ENCODE data around the gene ADAM10. TPM values are rescaled to one million over a fixed set of nuclear protein-coding genes. Genes with fewer than 3 reads are reported as not detected.

ADAM10 gene
- total and polyA plus RNA-seq, 2 of the 8 experiments (the other 6 are each of a cell fraction or from before 2014, with no cell fraction given), result 46.5 to 163 TPM

DNA sequence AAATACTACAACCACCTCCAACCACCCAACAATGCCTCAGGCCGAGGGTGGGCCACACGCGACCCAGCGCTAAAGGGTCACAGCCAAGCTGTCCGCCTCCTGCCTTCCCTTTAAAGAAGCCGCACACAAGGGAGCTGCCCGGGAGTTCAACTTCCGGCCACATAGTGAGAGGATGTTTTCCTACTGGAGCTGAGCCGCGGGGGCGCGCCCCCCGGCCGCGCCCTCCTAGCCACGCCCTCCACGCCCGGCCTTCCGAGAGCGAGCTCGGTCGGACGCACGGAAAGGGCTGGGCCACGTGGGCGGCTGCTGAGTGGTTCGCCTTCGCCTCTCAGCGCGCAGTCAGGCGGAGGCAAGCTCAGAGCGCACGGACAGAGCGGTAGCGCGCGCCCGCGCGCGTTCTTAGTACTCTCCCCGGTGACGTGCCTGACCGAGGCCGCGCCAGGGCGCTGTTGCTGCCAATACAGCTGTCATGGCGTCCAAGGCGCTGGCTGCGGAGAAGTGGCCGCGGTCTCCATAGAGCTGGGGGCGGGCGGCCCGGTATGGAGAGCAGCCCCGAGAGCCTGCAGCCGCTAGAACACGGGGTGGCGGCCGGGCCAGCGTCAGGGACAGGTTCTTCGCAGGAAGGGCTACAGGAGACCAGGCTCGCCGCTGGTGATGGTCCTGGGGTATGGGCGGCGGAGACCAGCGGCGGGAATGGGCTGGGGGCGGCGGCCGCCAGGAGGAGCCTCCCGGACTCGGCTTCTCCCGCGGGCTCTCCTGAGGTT lies 21.5 kb upstream of the ADAM10 start, which contains the start of gene MINDY2:
TSS of gene MINDY2 (plus strand) at position 446 of the 764 bp plus-strand sequence. CDS start at position 540, 94 bp downstream.
- H4K5ac ChIP-seq (ENCODE audit: insufficient read length, low read depth, low read length), result peak within 1 kb of the TSS; percentile 83
- H2BK12ac ChIP-seq (ENCODE audit: low read depth, low read length), result peak within 1 kb of the TSS; percentile 55; the same call in 1 of the 2 replicates
- H4K91ac ChIP-seq (replicated peaks; ENCODE audit: insufficient read length, low read length), result peak within 1 kb of the TSS; percentile 54
- H4K8ac ChIP-seq (ENCODE audit: extremely low read depth, insufficient read depth, low read length), result peak within 1 kb of the TSS; percentile 96
- peak within 1 kb of the TSS; percentile 91 to 98 for H3K4me2 ChIP-seq (ENCODE audit: insufficient read depth in 1 of 2, low read depth in 2 of 2, low read length in 2 of 2)
- FAIRE-seq, result no peak
- peaks cover 0 to 1% of the 10 kb centered on the region in 2 experiments for H4K20me1 ChIP-seq (replicated peaks in 1 of 2; ENCODE audit: control insufficient read depth in 1 of 2, insufficient read depth in 2 of 2, low read length in 2 of 2)
- CTCF ChIA-PET (ENCODE audit: partially characterized antibody), result interaction anchor here (0.6 to 2.3 kb wide), 22 partner anchors 9 to 543 kb away, joined by 3 to 9 read pairs (median 4); partner anchors contain the start of gene ADAM10
- H3K27me3 ChIP-seq (replicated peaks in 1 of 4; ENCODE audit: control insufficient read depth in 3 of 4, extremely low read depth in 1 of 4, insufficient read depth in 3 of 4, low read length in 3 of 4), result no peaks in the 10 kb centered on the region
- H2BK120ac ChIP-seq (replicated peaks; ENCODE audit: low read depth, low read length), result peak within 1 kb of the TSS; percentile 25
- H3K14ac ChIP-seq (ENCODE audit: insufficient read length), result no peak within 1 kb of the TSS
- H3K9ac ChIP-seq (replicated peaks in 1 of 4; ENCODE audit: extremely low read depth in 1 of 4, low read depth in 3 of 4, low read length in 3 of 4), result peak within 1 kb of the TSS; percentile 81 to 89 (median 86)
- no peaks in the 10 kb centered on the region for H3K9me3 ChIP-seq (ENCODE audit: insufficient read depth in 2 of 2, low read depth in 1 of 2, low read length in 1 of 2)
- peak within 1 kb of the TSS; percentile 87 for H2AFZ ChIP-seq (ENCODE audit: low read length)
- no peak within 1 kb of the TSS for H3K23ac ChIP-seq (ENCODE audit: insufficient read length)
- peak within 1 kb of the TSS; percentile 95 for H3K56ac ChIP-seq (replicated peaks; ENCODE audit: insufficient read length, low read depth, low read length)
- peaks cover 8% of the 10 kb centered on the region; the same call in 1 of the 2 replicates for H3K23me2 ChIP-seq (ENCODE audit: low read depth, low read length)
- peak within 1 kb of the TSS; percentile 82 to 90 (median 87) for H3K4me3 ChIP-seq (ENCODE audit: extremely low read depth in 1 of 4, insufficient read depth in 2 of 4, low read depth in 3 of 4, low read length in 4 of 4)
- no peak within 1 kb of the TSS for H2AK5ac ChIP-seq (ENCODE audit: low read depth, low read length)
- no peak within 1 kb of the TSS for H2BK20ac ChIP-seq (ENCODE audit: low read length)
- H3K79me2 ChIP-seq (ENCODE audit: control insufficient read depth in 1 of 2, insufficient read depth in 2 of 2, low read length in 2 of 2), result peaks cover 0 to 36% of the 10 kb centered on the region in 2 experiments; a peak in 2 of 4 replicates
- 1% methylated on average over 55 of the region's 75 CpGs; no CpG with 5 or more reads in 1 of the 2 experiments for WGBS, 2 experiments (ENCODE audit: extremely low coverage in 1 of 2, insufficient coverage in 1 of 2, insufficient read length in 1 of 2, insufficient replicate concordance in 2 of 2, low coverage in 1 of 2, low lambda C conversion rate in 2 of 2, missing lambda C conversion rate in 1 of 2)
- 0 out of 2 replicates have a peak within 1 kb of the TSS, but pooled peaks have one; percentile 46 for H2BK15ac ChIP-seq (ENCODE audit: low read length)
- H3K18ac ChIP-seq (ENCODE audit: extremely low read depth, low read length), result peak within 1 kb of the TSS; percentile 90
- no peaks in the 10 kb centered on the region for H3K36me3 ChIP-seq (ENCODE audit: control insufficient read depth in 2 of 4, insufficient read depth in 4 of 4, low read length in 3 of 4)
- DNase-seq (ENCODE audit: low read depth in 1 of 2, low spot score in 2 of 2), result peak; percentile 93 to 97
- peaks cover 0 to 2% (median 0%) of the 10 kb centered on the region in 4 experiments; a peak in 2 of 7 replicates for H3K4me1 ChIP-seq (replicated peaks in 1 of 4; ENCODE audit: control insufficient read depth in 3 of 4, insufficient read depth in 4 of 4, low read length in 3 of 4)
- POLR2A ChIA-PET (ENCODE audit: partially characterized antibody), result interaction anchor here (0.6 to 2.9 kb wide), 13 partner anchors 10 to 180 kb away, joined by 3 to 25 read pairs (median 5); partner anchors contain the start of gene ADAM10
- H3K27ac ChIP-seq (ENCODE audit: low read depth, low read length), result peak within 1 kb of the TSS; percentile 81
- H2BK5ac ChIP-seq (ENCODE audit: low read depth, low read length), result peak within 1 kb of the TSS; percentile 80
- peak within 1 kb of the TSS; percentile 91 for H3K4ac ChIP-seq (replicated peaks; ENCODE audit: insufficient read length, low read depth, low read length)
- H3K79me1 ChIP-seq (ENCODE audit: low read depth, low read length), result peaks cover 3% of the 10 kb centered on the region; the same call in 1 of the 2 replicates
- no peak for TF ChIP-seq SIRT6 (IDR thresholded peaks at IDR 0.05; ENCODE audit: low read length)
- TF ChIP-seq, protein P1, sequence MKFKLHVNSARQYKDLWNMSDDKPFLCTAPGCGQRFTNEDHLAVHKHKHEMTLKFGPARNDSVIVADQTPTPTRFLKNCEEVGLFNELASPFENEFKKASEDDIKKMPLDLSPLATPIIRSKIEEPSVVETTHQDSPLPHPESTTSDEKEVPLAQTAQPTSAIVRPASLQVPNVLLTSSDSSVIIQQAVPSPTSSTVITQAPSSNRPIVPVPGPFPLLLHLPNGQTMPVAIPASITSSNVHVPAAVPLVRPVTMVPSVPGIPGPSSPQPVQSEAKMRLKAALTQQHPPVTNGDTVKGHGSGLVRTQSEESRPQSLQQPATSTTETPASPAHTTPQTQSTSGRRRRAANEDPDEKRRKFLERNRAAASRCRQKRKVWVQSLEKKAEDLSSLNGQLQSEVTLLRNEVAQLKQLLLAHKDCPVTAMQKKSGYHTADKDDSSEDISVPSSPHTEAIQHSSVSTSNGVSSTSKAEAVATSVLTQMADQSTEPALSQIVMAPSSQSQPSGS (IDR thresholded peaks at IDR 0.05; ENCODE audit: low read length), result no peak
- no peak for TF ChIP-seq BCL11A (IDR thresholded peaks at IDR 0.05; ENCODE audit: low read depth in 2 of 2, low read length in 2 of 2)
- no peak for TF ChIP-seq MAFK (IDR thresholded peaks at IDR 0.05; ENCODE audit: low read depth, low read length)
- TF ChIP-seq YY1 (IDR thresholded peaks at IDR 0.05; ENCODE audit: low read depth, low read length), result peak; percentile 95

Measured in H1 (cell line).